IPS-18a (cell line): ENCODE results near the gene PLXNA2.

Source experiments
- H3K27ac ChIP-seq: one replicate; pipeline ENCODE4 v1.5.1; 2013; ENCODE audit warnings: low read length
- H3K27me3 ChIP-seq: one replicate; pipeline ENCODE4 v1.6.1; 2013; ENCODE audit warnings: mild to moderate bottlenecking, low read length; ENCODE audit not compliant: control insufficient read depth, insufficient read depth
- H3K36me3 ChIP-seq: one replicate; pipeline ENCODE4 v1.6.1; 2013; ENCODE audit warnings: low read depth, low read length; ENCODE audit not compliant: control insufficient read depth
- H3K4me1 ChIP-seq: one replicate; pipeline ENCODE4 v1.6.1; 2013; ENCODE audit warnings: low read depth, low read length; ENCODE audit not compliant: control insufficient read depth
- H3K4me3 ChIP-seq: one replicate; pipeline ENCODE4 v1.5.1; 2013; ENCODE audit warnings: low read length
- H3K9ac ChIP-seq: one replicate; pipeline ENCODE4 v1.6.1; 2013; ENCODE audit warnings: mild to moderate bottlenecking, low read length, moderate library complexity
- H3K9me3 ChIP-seq: one replicate; pipeline ENCODE4 v1.6.1; 2013; ENCODE audit warnings: low read depth, low read length; ENCODE audit not compliant: control insufficient read depth

The PLXNA2 gene

GRCh38 chr1:207993477-207994445 is 250.4 kb downstream of the PLXNA2 start:
- Histone ChIP-seq H3K9me3 (no peaks in the 10 kb centered on the region), H3K4me1 (peaks cover 9% of the 10 kb centered on the region), H3K27ac (no peak overlapping the region), H3K27me3 (no peaks in the 10 kb centered on the region), H3K36me3 (no peaks in the 10 kb centered on the region), H3K9ac (no peak overlapping the region), H3K4me3 (no peak overlapping the region)

GRCh38 chr1:207992677-207993236 is 251.4 kb downstream of the PLXNA2 start:
- Histone ChIP-seq H3K9me3 (no peaks in the 10 kb centered on the region), H3K4me1 (no peaks in the 10 kb centered on the region), H3K36me3 (no peaks in the 10 kb centered on the region), H3K27ac (no peak overlapping the region), H3K4me3 (no peak overlapping the region), H3K27me3 (no peaks in the 10 kb centered on the region), H3K9ac (no peak overlapping the region)

- Histone ChIP-seq H3K4me3 (no peak overlapping the region), H3K4me1 (no peaks in the 10 kb centered on the region), H3K9me3 (no peaks in the 10 kb centered on the region), H3K27ac (no peak overlapping the region), H3K27me3 (no peaks in the 10 kb centered on the region), H3K9ac (no peak overlapping the region), H3K36me3 (no peaks in the 10 kb centered on the region)
These were observed 252.6 kb downstream of the PLXNA2 start for GRCh38 chr1:207991583-207992026.

GRCh38 chr1:207990876-207991582 is 253.2 kb downstream of the PLXNA2 start:
- no peaks in the 10 kb centered on the region for H3K36me3 ChIP-seq
- H3K9me3 ChIP-seq, result no peaks in the 10 kb centered on the region
- H3K4me1 ChIP-seq, result no peaks in the 10 kb centered on the region
- no peaks in the 10 kb centered on the region for H3K27me3 ChIP-seq
- no peak overlapping the region for H3K27ac ChIP-seq
- no peak overlapping the region for H3K4me3 ChIP-seq
- H3K9ac ChIP-seq, result no peak overlapping the region

- H3K27ac ChIP-seq, result no peak overlapping the region
- no peak overlapping the region for H3K9ac ChIP-seq
- no peaks in the 10 kb centered on the region for H3K9me3 ChIP-seq
- no peak overlapping the region for H3K4me3 ChIP-seq
- no peaks in the 10 kb centered on the region for H3K27me3 ChIP-seq
- H3K4me1 ChIP-seq, result no peaks in the 10 kb centered on the region
- H3K36me3 ChIP-seq, result no peaks in the 10 kb centered on the region
These were observed 253.7 kb downstream of the PLXNA2 start for GRCh38 chr1:207990455-207990854.

GRCh38 chr1:207988326-207989165 is 255.6 kb downstream of the PLXNA2 start:
- H3K4me1 ChIP-seq, result no peaks in the 10 kb centered on the region
- no peaks in the 10 kb centered on the region for H3K9me3 ChIP-seq
- no peaks in the 10 kb centered on the region for H3K27me3 ChIP-seq
- no peak overlapping the region for H3K4me3 ChIP-seq
- H3K9ac ChIP-seq, result no peak overlapping the region
- no peaks in the 10 kb centered on the region for H3K36me3 ChIP-seq
- no peak overlapping the region for H3K27ac ChIP-seq

- Histone ChIP-seq H3K36me3 (no peaks in the 10 kb centered on the region), H3K9ac (no peak overlapping the region), H3K4me3 (no peak overlapping the region), H3K9me3 (no peaks in the 10 kb centered on the region), H3K27ac (no peak overlapping the region), H3K4me1 (no peaks in the 10 kb centered on the region), H3K27me3 (no peaks in the 10 kb centered on the region)
These were observed 257.0 kb downstream of the PLXNA2 start for GRCh38 chr1:207987164-207987563.

GRCh38 chr1:207985996-207986395 is 258.2 kb downstream of the PLXNA2 start:
- H3K9me3 ChIP-seq, result no peaks in the 10 kb centered on the region
- H3K27ac ChIP-seq, result no peak overlapping the region
- no peaks in the 10 kb centered on the region for H3K4me1 ChIP-seq
- no peak overlapping the region for H3K4me3 ChIP-seq
- H3K27me3 ChIP-seq, result no peaks in the 10 kb centered on the region
- H3K9ac ChIP-seq, result no peak overlapping the region
- H3K36me3 ChIP-seq, result no peaks in the 10 kb centered on the region

GRCh38 chr1:207984831-207985572 is 259.2 kb downstream of the PLXNA2 start:
- Histone ChIP-seq H3K4me3 (no peak overlapping the region), H3K36me3 (no peaks in the 10 kb centered on the region), H3K4me1 (no peaks in the 10 kb centered on the region), H3K27ac (no peak overlapping the region), H3K9me3 (no peaks in the 10 kb centered on the region), H3K9ac (no peak overlapping the region), H3K27me3 (no peaks in the 10 kb centered on the region)

- no peaks in the 10 kb centered on the region for H3K27me3 ChIP-seq
- H3K4me1 ChIP-seq, result no peaks in the 10 kb centered on the region
- no peak overlapping the region for H3K27ac ChIP-seq
- H3K9me3 ChIP-seq, result no peaks in the 10 kb centered on the region
- no peaks in the 10 kb centered on the region for H3K36me3 ChIP-seq
- no peak overlapping the region for H3K9ac ChIP-seq
- H3K4me3 ChIP-seq, result no peak overlapping the region
These were observed 261.0 kb downstream of the PLXNA2 start for GRCh38 chr1:207983044-207983635.
